Stimulated activated CD8-positive, alpha-beta memory T cell treated with anti-CD3 and anti-CD28 coated beads, Interleukin-4, amount 100 ng/mL, for 24 hours (primary cell): ENCODE measurements around the gene SHTN1.

Experiments used
- DNase-seq: peaks from one replicate; pipeline ENCODE4 v3.0.0-alpha.2; 2020; ENCODE audit warnings: low read depth

SHTN1 gene

DNA sequence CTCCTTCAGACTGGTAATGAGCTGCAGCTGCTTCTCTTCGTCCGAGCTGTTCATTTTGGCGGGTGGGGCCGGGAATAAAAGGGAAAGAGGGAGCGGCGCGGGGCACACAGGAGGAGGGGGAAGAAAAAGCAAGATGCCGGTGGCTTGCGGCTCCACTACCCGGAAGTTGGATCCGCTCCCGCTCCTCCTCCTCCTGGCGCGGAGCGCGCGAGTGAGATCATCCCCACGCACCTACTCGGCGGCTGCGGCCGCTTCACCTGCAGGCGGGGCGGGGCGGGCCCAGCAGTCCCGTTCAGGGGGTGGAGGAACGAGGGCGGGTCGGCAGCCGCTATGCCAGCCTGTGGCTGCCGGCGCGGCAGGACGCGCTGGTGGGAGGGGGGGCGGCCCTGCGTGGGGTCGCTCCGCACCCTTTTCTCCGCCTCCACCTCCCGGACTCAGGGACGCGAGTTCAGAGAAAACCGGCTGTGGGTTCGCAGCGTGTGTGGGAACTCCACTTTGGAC, at the start of gene SHTN1:
TSS of gene SHTN1 (minus strand) at position 162 of the 501 bp plus-strand sequence. CDS start at position 54, 108 bp downstream.
- DNase-seq, result no peak

DNA sequence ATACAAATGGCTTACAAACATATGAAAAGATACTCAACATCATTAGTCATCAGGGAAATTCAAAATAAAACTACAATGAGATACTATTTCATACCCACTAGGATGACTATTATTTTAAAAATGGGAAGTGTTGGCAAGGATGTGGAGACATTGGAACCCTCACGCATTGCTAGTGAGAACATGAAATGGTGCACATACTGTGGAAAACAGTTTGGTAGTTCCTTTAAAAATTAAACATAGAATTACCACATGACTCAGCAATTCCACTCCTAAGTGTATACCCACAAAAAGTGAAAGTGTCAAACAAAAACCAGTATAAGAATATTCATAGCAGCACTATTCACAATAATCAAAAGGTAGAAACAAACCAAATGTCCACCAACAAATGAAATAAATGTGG, 48.5 kb upstream of the SHTN1 start:
- DNase-seq, result no peak

DNA sequence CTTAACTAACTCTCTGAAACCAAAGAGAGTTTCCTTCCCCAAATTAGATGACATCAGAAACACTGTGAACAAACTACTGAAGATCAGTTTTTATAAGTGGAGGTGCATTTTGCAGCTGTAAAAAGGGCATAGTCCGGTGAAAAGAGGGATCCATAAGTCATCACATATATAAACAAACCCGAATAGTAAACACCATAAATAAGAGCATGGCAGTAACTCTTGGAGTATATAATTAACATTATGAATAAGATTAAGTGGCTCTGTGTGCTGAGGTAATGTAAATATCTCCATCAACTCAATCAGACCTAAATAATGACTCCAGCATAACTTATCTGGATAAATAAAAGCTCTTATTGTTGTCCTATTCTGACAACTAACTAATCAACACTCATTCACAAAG, 43.0 kb upstream of the SHTN1 start:
- DNase-seq, result no peak

DNA sequence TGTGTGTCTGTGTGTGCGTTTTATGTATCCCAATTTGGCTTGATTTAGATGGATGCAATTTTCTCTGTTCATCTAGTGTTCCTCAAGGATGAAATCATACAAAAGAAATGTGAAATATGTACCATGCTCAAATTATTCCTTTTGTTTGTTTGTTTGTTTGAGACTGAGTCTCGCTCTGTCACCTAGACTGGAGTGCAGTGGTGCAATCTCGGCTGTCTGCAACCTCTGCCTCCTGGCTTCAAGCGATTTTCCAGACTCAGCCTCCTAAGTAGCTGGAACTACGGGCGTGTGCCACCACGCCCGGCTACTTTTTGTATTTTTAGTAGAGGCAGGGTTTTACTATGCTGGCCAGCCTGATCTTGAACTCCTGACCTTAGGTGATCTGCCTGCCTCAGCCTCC, 11.3 kb upstream of the SHTN1 start:
- no peak for DNase-seq

DNA sequence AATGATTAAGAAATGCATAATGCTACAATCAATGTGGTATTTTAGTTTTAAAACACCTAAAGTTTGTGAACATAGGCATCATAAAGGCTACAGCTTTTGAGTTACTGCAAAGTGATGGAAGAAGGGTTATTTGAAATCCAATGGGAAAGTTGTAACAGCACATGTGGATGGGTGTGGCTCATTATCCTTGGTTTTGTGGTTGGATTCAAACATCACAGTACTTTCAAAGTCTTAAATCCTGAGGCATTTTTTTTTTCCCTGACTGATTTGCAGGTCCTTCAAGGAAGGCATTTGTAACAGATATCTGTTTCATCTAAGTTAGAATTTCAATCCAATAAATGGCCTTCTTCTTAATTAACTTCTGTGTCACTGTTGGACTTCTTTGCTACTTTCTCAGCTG, 9.8 kb upstream of the SHTN1 start:
- DNase-seq, result no peak

DNA sequence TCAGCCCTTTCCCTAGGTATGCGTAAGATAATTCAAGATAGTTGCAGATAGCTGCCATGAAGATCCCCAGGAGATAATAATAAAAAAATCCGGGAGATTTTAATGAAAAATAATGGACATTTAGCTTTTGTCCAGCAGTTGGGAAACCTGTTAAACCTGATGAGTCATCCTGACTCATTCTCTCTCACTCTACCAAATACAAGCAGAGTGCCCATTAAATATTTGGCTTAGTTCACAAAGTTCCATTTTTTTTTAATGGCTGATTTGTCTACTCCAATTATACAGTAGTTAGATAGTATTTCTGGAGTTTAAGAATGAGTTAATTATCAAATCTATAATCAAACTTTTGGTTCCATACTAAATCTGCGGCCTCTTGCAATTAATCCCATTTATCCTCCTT, 2.1 kb upstream of the SHTN1 start:
- no peak for DNase-seq

DNA sequence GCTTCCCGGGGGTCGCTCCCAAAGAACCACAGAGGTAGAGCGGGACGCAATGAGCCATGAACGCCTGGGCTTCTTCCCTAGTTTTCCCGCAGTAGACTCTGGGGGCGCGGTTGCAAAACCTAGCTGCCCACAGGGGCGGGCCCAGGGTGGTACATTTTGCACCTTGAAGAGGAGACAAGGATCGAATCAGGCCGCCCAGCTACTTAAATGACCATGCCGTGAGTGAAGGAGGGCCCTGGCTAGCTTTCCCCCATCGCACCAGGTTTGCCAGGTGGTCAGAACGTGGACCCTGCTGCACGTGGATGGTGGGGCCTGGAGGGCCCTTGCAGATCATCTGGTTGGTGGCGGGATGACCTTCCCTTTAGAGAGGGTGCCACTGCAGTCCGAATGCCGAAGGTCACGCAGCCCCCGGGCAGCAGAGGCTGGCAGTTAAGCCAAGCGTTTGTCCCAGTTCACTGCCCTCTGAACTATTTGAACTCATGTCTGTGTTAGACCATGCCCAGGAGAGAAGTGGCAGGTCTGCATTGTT, 604 bp upstream of the SHTN1 start:
- DNase-seq, result no peak

GRCh38 chr10:117004227-117005025, 561 bp downstream of the SHTN1 start:
- no peak for DNase-seq

- DNase-seq, result no peak
Measured at GRCh38 chr10:117003336-117003735, 1.7 kb downstream of the SHTN1 start.

GRCh38 chr10:117002206-117002605, 2.8 kb downstream of the SHTN1 start:
- DNase-seq, result no peak

DNA sequence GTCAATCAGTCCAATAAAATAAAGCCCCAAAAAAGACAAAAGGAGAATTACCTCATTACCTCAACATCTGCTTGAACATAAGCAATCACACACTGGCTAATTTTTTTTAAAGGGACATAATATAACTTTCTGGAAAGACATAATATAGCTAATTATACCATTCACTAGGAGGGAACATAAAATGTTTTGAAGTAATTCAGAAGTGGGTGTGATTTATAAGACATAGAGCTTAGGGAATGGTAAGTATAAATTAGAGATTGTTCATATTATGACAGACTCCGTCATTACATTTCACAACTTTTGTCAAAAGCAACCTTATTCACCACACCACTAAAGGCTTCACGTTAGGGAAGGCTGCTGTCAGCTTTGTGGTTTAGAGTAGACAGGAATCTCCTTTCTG, 3.8 kb downstream of the SHTN1 start:
- no peak for DNase-seq

DNA sequence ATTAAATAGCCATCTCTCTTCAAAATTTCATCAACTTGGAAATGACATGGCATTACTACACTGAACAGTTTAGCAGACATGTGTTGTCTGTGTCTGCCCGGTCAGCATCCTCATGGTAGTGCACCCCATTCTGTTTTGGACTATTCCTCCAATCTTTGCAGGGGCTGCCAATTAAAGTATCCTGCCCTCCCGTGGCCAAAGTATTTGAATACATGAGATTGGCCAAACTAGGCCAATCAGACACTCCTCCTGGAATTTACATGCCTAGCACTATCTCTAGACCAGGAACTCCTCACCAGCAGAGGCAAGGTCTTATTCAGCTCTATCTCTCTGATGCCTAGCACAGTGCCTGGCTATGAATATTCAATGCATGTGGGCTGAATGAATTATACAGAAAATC, 4.4 kb downstream of the SHTN1 start:
- DNase-seq, result no peak

- no peak for DNase-seq
Measured at GRCh38 chr10:116998172-116998571, 6.8 kb downstream of the SHTN1 start.

- no peak for DNase-seq
Measured at GRCh38 chr10:116997015-116997414, 8.0 kb downstream of the SHTN1 start.

DNA sequence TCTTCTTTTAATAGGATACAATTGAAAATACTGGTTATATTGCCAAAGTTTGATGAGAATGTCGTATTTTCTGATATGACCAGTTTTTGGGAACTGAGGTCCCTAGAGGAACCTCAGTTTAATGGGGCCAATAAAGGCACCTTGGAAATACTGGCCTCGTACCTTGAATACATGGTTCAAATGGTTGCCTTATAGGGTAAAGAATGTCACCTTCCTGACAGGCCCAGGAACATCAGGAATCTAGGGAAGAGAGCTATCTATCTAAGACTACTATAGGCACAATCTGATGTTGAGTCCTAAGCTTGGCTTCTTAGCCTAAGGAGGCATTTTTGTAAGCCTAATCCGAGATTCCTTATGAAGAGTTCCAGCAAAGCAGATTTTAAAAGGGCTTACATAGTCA, 9.3 kb downstream of the SHTN1 start:
- no peak for DNase-seq

- no peak for DNase-seq
Measured at GRCh38 chr10:116994113-116994890, 10.7 kb downstream of the SHTN1 start.

DNA sequence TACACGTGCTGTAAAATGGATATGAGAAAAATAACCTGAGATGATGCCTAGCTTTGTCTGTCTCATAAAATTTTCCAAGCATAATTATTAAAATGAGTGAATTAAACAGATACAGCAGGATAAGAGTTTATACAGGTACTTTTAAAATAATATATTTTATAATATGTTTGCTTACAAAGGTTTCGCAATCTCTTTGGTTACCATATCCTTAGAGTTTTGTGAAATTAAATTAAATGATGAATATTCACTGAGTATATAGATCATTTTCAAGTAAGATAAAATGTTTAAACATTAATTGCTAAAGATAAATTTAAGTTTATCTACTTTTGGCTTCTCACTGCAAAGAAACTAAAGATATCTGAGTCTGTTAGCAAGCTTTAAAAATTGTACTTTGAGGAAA, 11.4 kb downstream of the SHTN1 start:
- DNase-seq, result no peak

GRCh38 chr10:116992183-116992582, 12.8 kb downstream of the SHTN1 start:
- no peak for DNase-seq

- DNase-seq, result no peak
Measured at GRCh38 chr10:116990276-116990800, 14.6 kb downstream of the SHTN1 start.

DNA sequence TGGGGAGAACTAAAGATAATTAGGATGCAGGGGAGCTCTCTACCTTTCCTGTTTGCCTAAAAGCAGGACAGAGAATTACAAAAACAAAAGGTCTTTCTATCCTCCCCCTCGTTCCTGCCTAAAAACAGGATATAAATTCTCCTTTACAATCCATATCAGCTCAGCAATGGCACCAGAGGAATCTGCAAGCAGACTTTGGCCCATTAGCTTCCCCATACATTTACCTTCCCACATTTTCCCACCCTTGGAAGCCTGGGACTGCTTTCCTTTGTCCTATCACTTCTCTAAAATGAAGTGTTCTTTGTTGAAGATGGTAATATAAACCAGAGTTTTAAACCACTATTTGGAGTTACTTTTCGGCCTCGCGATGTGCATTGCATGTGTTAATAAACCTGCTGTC, 15.5 kb downstream of the SHTN1 start:
- no peak for DNase-seq

DNA sequence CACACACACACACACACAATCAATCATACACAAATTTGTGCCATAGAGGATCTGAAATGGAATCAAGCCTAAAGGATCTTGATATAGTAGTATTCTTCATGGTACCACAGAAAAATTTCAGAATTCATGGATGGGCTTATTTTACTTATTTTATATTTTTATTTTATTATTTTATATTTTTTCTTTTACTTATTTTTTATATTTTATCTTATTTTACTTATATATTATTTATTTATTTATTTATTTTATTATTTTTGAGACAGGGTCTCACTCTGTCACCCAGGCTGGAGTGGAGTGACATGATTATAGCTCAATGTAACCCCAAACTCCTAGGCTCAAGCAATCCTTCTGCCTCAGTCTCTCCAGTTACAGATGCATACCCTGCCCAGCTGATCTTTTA, 16.7 kb downstream of the SHTN1 start:
- DNase-seq, result no peak

DNA sequence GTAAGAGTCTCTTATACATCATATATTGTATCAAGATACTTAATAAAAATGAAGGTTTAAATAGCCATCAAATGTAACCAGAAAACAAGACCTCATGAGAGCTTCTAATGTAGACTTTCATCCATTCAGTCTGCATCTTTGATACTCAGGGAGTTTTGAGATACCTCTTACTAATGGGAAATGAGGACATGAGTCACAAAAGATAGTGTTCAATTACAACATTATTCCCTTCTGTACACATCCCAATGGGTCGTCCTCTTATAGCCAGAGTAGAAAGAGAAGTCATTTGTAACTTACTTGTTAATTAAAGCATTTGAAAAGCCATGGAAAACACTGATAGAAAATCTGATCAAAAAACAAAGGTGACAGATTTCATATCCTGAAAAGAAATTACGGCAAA, 19.4 kb downstream of the SHTN1 start:
- DNase-seq, result no peak
